ENCODE results near the gene SHBG. TPM values are rescaled to one million over a fixed set of nuclear protein-coding genes. Genes with fewer than 3 reads are reported as not detected.
A peak's percentile ranks its signal among the peaks of the same experiment; 100 is the strongest.
"Not testable (repeated sequence)": the region's sequence is repeated elsewhere in the genome, so short reads cannot be mapped to it uniquely, and the experiment has no call there.

SHBG gene
- total and polyA plus RNA-seq, 2 experiments from 2014 or later = 0.38 to 0.48 TPM

- TF ChIP-seq REST (IDR thresholded peaks at IDR 0.05; ENCODE audit: unreplicated experiment) = no peak
- TF ChIP-seq CREB1 (CRISPR knock-in tag; IDR thresholded peaks at IDR 0.05; ENCODE audit: low read depth) = no peak
- no peak for TF ChIP-seq NANOG (IDR thresholded peaks at IDR 0.05; ENCODE audit: borderline replicate concordance)
- no peak for TF ChIP-seq JUNB (IDR thresholded peaks at IDR 0.05; ENCODE audit: unreplicated experiment)
Measured at GRCh38 chr17:7623661-7624060, 6.3 kb upstream of the SHBG start (continued).

GRCh38 chr17:7625749-7626148, 4.2 kb upstream of the SHBG start:
- H3K79me2 ChIP-seq (replicated peaks; ENCODE audit: insufficient read depth); ATAC-seq; H3K9me3 Mint-ChIP-seq; H4K20me1 ChIP-seq (replicated peaks; ENCODE audit: insufficient read depth); H3K27me3 ChIP-seq (ENCODE audit: insufficient read depth); H3K4me1 Mint-ChIP-seq; H3K36me3 ChIP-seq (ENCODE audit: insufficient read depth); H3K9me2 ChIP-seq (ENCODE audit: insufficient read depth); H3K4me1 ChIP-seq (ENCODE audit: insufficient read depth); DNase-seq (ENCODE audit: low spot score); H3K4me2 ChIP-seq; H3K4me3 ChIP-seq; H3K27ac Mint-ChIP-seq; H3K27ac ChIP-seq (ENCODE audit: low read depth); H2AFZ ChIP-seq: not testable (repeated sequence)
- Mint-ChIP-seq H3K27me3 (ENCODE audit: insufficient read depth, low read depth, poor library complexity) (peaks cover 13% of the 10 kb centered on the region), H3K4me3 (0 out of 3 replicates have a peak overlapping the region, but pooled peaks have one; percentile 12), H3K36me3 (ENCODE audit: low read depth) (peaks cover 13% of the 10 kb centered on the region; the same call in 2 of the 3 replicates)
- H3F3A ChIP-seq (replicated peaks; ENCODE audit: low read depth) = peaks cover 11% of the 10 kb centered on the region; the same call in 1 of the 2 replicates

GRCh38 chr17:7626307-7626706, 3.6 kb upstream of the SHBG start:
- H3K4me2 ChIP-seq = peak overlapping the region; percentile 90
- peaks cover 13% of the 10 kb centered on the region for H3K27me3 Mint-ChIP-seq (ENCODE audit: insufficient read depth, low read depth, poor library complexity)
- TF ChIP-seq CTCF (conservative IDR thresholded peaks at IDR 0.05; ENCODE audit: low read depth in 2 of 2) (no peak), ZNF331 (CRISPR knock-in tag; IDR thresholded peaks at IDR 0.05; ENCODE audit: low read depth) (no peak), ETS1 (IDR thresholded peaks at IDR 0.05) (no peak), REST (IDR thresholded peaks at IDR 0.05; ENCODE audit: unreplicated experiment) (no peak)

More at GRCh38 chr17:7626307-7626706, 3.6 kb upstream of the SHBG start:
- Histone ChIP-seq H4K20me1 (replicated peaks; ENCODE audit: insufficient read depth) (no peaks in the 10 kb centered on the region), H3K36me3 (ENCODE audit: insufficient read depth) (no peaks in the 10 kb centered on the region), H2AFZ (no peak overlapping the region), H3K79me2 (replicated peaks; ENCODE audit: insufficient read depth) (peaks cover 4% of the 10 kb centered on the region; the same call in 1 of the 2 replicates), H3K27me3 (ENCODE audit: insufficient read depth) (no peaks in the 10 kb centered on the region), H3K4me3 (peak overlapping the region; percentile 97; the same call in 1 of the 2 replicates), H3K4me1 (ENCODE audit: insufficient read depth) (peaks cover 7% of the 10 kb centered on the region), H3K27ac (ENCODE audit: low read depth) (no peak overlapping the region), H3K9me2 (ENCODE audit: insufficient read depth) (no peaks in the 10 kb centered on the region), H3F3A (replicated peaks; ENCODE audit: low read depth) (peaks cover 11% of the 10 kb centered on the region; the same call in 1 of the 2 replicates)
- Mint-ChIP-seq H3K4me1 (peaks cover 9% of the 10 kb centered on the region), H3K9me3 (no peaks in the 10 kb centered on the region), H3K4me3 (peak overlapping the region; percentile 90), H3K36me3 (ENCODE audit: low read depth) (peaks cover 13% of the 10 kb centered on the region; the same call in 2 of the 3 replicates), H3K27ac (0 out of 2 replicates have a peak overlapping the region, but pooled peaks have one; percentile 53)
- DNase-seq (ENCODE audit: low spot score) (no peak), ATAC-seq (no peak)

Data from GM23338 (cell line).